MM.1S (cell line): Measurements from ENCODE around the gene SAMD8.

Source experiments
- EZH2 ChIP-seq: fragments of 300-600 bp; sonication (generic); optimal IDR thresholded peaks from 2 replicates; pipeline ENCODE3; 2017; ENCODE audit warnings: low read depth, mild to moderate bottlenecking, antibody characterized with exemption, low read length, mixed read lengths
- EZH2phosphoT487 ChIP-seq: fragments of 300-600 bp; sonication (generic); IDR thresholded peaks from 2 replicates; pipeline ENCODE4 v1.6.1; 2018; ENCODE audit warnings: antibody characterized with exemption, low read length
- TF ChIP-seq, protein P1 (sequence below): fragments of 300-600 bp; sonication (generic); IDR thresholded peaks from 2 replicates; pipeline ENCODE4 v1.5.1; 2016; ENCODE audit warnings: antibody characterized with exemption, low read length, mixed read lengths

DNA sequence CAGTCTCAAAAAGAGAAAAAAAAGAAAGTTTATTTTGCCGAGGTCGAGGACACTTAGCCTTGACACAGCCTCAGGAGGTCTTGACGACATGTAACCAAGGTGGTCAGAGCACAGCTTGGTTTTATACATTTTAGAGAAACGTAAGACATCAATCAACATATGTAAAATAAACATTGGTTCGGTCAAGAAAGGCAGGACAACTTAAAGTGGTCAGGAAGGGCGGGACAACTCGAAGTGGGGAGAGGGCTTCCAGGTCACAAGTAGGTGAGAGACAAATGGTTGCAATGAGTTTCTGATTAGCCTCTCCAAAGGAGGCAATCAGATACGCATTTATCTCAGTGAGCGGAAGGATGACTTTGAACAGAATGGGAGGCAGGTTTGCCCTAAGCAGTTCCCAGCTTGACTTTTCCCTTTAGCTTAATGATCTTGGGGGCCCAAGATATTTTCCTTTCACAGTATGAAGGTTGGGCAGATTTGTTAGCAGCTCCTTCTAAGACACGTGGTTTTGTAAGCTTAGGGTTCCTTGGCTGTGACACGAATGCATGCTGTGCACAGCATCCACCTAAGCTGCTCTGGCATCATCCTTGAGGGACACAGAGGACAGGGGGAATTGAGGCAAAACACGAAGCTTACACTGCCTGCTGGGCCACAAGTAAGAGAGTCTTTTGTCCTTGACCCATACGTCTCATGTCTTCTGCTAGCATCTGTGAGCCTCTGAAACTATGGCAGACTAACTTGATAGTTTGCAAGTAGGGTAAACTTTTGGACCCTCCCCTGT is 95.8 kb downstream of the SAMD8 start:
- TF ChIP-seq, protein P1, sequence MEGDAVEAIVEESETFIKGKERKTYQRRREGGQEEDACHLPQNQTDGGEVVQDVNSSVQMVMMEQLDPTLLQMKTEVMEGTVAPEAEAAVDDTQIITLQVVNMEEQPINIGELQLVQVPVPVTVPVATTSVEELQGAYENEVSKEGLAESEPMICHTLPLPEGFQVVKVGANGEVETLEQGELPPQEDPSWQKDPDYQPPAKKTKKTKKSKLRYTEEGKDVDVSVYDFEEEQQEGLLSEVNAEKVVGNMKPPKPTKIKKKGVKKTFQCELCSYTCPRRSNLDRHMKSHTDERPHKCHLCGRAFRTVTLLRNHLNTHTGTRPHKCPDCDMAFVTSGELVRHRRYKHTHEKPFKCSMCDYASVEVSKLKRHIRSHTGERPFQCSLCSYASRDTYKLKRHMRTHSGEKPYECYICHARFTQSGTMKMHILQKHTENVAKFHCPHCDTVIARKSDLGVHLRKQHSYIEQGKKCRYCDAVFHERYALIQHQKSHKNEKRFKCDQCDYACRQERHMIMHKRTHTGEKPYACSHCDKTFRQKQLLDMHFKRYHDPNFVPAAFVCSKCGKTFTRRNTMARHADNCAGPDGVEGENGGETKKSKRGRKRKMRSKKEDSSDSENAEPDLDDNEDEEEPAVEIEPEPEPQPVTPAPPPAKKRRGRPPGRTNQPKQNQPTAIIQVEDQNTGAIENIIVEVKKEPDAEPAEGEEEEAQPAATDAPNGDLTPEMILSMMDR: no peak
- TF ChIP-seq EZH2phosphoT487 (no peak), EZH2 (no peak)
